HepG2 (cell line): ENCODE results near the gene FAM89B. TPM values are rescaled to one million over a fixed set of nuclear protein-coding genes. Genes with fewer than 3 reads are reported as not detected.
A peak's percentile ranks its signal among the peaks of the same experiment; 100 is the strongest.

Experiments used
- ATAC-seq: fragments of 200-7000 bp; cut with Tn5 transposase; 3 replicates; pipeline ENCODE4 v1.9.1; 2020; ENCODE audit warnings: mild to moderate bottlenecking, moderate library complexity
- BruUV-seq: library from RNA; stranded (reverse); fragments of 400-500 nt; replicated peaks from 2 replicates; lab custom pipeline; 2021; lab: Mats Ljungman, UMichigan
- CTCF ChIA-PET: fragments of 300-600 bp; formaldehyde crosslinking; extraction: SDS; loops from one replicate; lab custom pipeline; 2021; ENCODE audit warnings: low total read pairs, inconsistent platforms, low intra/inter-chr PET ratio; lab: Yijun Ruan, JAX
- POLR2A ChIA-PET: fragments of 350-600 bp; sonication (Branson Sonifier 250); formaldehyde crosslinking; loops from one replicate; lab custom pipeline; 2020; ENCODE audit warnings: antibody characterized with exemption, inconsistent platforms; lab: Yijun Ruan, JAX
- DNase-seq: peaks from one replicate; pipeline ENCODE4 v3.0.0-alpha.2; 2015; ENCODE audit warnings: low spot score
- FAIRE-seq: peaks from 3 replicates; lab custom pipeline; 2011; peaks lifted over from hg19 to GRCh38; lab: Jason Lieb, UNC
- H2AFZ ChIP-seq: one replicate; pipeline ENCODE4 v1.6.1; 2011; ENCODE audit warnings: low read length, inconsistent platforms
- H3K27ac ChIP-seq: fragments of 300-600 bp; 3 replicates; pipeline ENCODE4 v1.8.0; 2011; ENCODE audit warnings: mixed run types, mild to moderate bottlenecking, mixed read lengths, low read length, inconsistent platforms; ENCODE audit not compliant: insufficient read depth; ENCODE audit errors: extremely low read length
- H3K27me3 ChIP-seq, 2 experiments: fragments of 200-600 bp in 1 of 2; 2 replicates in 1 of 2; 3 replicates in 1 of 2; pipeline versions ENCODE4 v1.6.0 to v1.8.0; 2011; ENCODE audit warnings: low read length in 2 of 2, mild to moderate bottlenecking in 2 of 2, moderate library complexity in 2 of 2, inconsistent platforms in 1 of 2; ENCODE audit not compliant: insufficient read depth in 2 of 2, control insufficient read depth in 1 of 2
- H3K36me3 ChIP-seq, 2 experiments: fragments of 200-600 bp in 1 of 2; replicated peaks in 1 of 2; 2 replicates in 1 of 2; 3 replicates in 1 of 2; pipeline versions ENCODE4 v1.5.1 to v1.8.0; 2011; ENCODE audit warnings: low read length in 2 of 2, inconsistent platforms in 1 of 2; ENCODE audit not compliant: insufficient read depth in 2 of 2, control insufficient read depth in 1 of 2
- H3K4me1 ChIP-seq: 2 replicates; pipeline ENCODE4 v1.5.1; 2012; ENCODE audit warnings: low read length, inconsistent platforms; ENCODE audit not compliant: insufficient read depth
- H3K4me2 ChIP-seq: 2 replicates; pipeline ENCODE4 v1.6.0; 2011; ENCODE audit warnings: low read depth, low read length, inconsistent platforms
- H3K4me3 ChIP-seq, 3 experiments: fragments of 200-600 bp in 1 of 3; sonication (generic), shearing (Covaris generic) in 1 of 3; replicated peaks in 1 of 3; 2 replicates each; pipeline ENCODE4 v1.5.1; 2011 to 2016; ENCODE audit warnings: low read length in 3 of 3, inconsistent platforms in 2 of 3, low read depth in 2 of 3, mild to moderate bottlenecking in 2 of 3, control low read depth in 1 of 3, mixed read lengths in 1 of 3; ENCODE audit not compliant: insufficient read depth in 1 of 3
- H3K79me2 ChIP-seq: one replicate; pipeline ENCODE4 v1.6.1; 2011; ENCODE audit warnings: low read length, inconsistent platforms; ENCODE audit not compliant: insufficient read depth
- H3K9ac ChIP-seq: 2 replicates; pipeline ENCODE4 v1.6.0; 2011; ENCODE audit warnings: mild to moderate bottlenecking, low read depth, low read length, inconsistent platforms; ENCODE audit not compliant: insufficient read depth
- H3K9me3 ChIP-seq: 2 replicates; pipeline ENCODE4 v1.5.1; 2012; ENCODE audit warnings: mild to moderate bottlenecking, low read length
- H4K20me1 ChIP-seq: 2 replicates; pipeline ENCODE4 v1.6.0; 2011; ENCODE audit warnings: inconsistent platforms, mild to moderate bottlenecking, low read length, moderate library complexity; ENCODE audit not compliant: insufficient read depth
- AGO2 ChIP-seq: fragments of 200-400 bp; formaldehyde crosslinking; optimal IDR thresholded peaks from 2 replicates; pipeline ENCODE3; 2017; ENCODE audit warnings: mild to moderate bottlenecking, low read depth, low read length, moderate library complexity
- CREBL2 ChIP-seq: sonication (generic); formaldehyde crosslinking; IDR thresholded peaks from 2 replicates; pipeline ENCODE4 v1.8.1; 2023; ENCODE audit warnings: missing genetic modification reagents, mild to moderate bottlenecking, borderline replicate concordance
- POLR2A ChIP-seq, 2 experiments: IDR thresholded peaks; 2 replicates each; pipeline ENCODE4 v1.6.1; 2011; ENCODE audit warnings: low read depth in 2 of 2, low read length in 2 of 2, mild to moderate bottlenecking in 1 of 2, moderate library complexity in 1 of 2; ENCODE audit not compliant: insufficient read depth in 1 of 2
- RBFOX2 ChIP-seq: fragments of 200-400 bp; formaldehyde crosslinking; IDR thresholded peaks from 2 replicates; pipeline ENCODE4 v1.6.1; 2017; ENCODE audit warnings: low read depth, mild to moderate bottlenecking, low read length
- RELA ChIP-seq: sonication (generic); formaldehyde crosslinking; IDR thresholded peaks from 2 replicates; pipeline ENCODE4 v1.4.0; 2020; ENCODE audit warnings: missing genetic modification reagents
- RERE ChIP-seq: IDR thresholded peaks from 2 replicates; pipeline ENCODE4 v1.6.1; 2016; ENCODE audit warnings: low read depth, missing genetic modification reagents, missing compliant biosample characterization
- ZBED4 ChIP-seq: sonication (generic); formaldehyde crosslinking; IDR thresholded peaks from 2 replicates; pipeline ENCODE4 v1.4.0; 2020; ENCODE audit warnings: missing genetic modification reagents, borderline replicate concordance
- WGBS: methylation state at CpG from one replicate; pipeline ENCODE4 v1.1.6; 2017; ENCODE audit warnings: low lambda C conversion rate; 5-methylcytosine and 5-hydroxymethylcytosine counted together
- in situ Hi-C: cut with HindIII; loops from 2 replicates; pipeline ENCODE4 v1.10.0; 2017; ENCODE audit warnings: low pct_unique_long_range_greater_than_20kb; ENCODE audit not compliant: extremely low pct_ligation_motif_present
- intact Hi-C: fragments of 100-400 bp; cut with micrococcal nuclease; formaldehyde crosslinking; loops from one replicate; pipeline ENCODE4 v1.10.0; 2022; ENCODE audit not compliant: unreplicated experiment
- polyA plus RNA-seq, 8 experiments: library from polyadenylated mRNA; depleted of rRNA in 3 of 8; stranded (reverse) in 7 of 8; unstranded in 1 of 8; fragments of >200 nt; fragmentation: Illumina TruSeq in 4 of 8; extraction: Trizol in 4 of 8; gene quantifications; 2 replicates each; pipeline versions ENCODE4 v1.2.1 to v1.2.3, GENCODE V29; 2011 to 2016; ENCODE audit warnings: low read depth in 4 of 8, missing spikeins in 1 of 8, mixed read lengths in 1 of 8; ENCODE audit not compliant: insufficient read depth in 1 of 8
- total RNA-seq, 5 experiments: library from RNA; depleted of rRNA; stranded (reverse); fragments of >200 nt; fragmentation: Illumina TruSeq; extraction: Trizol; gene quantifications; 2 replicates each; pipeline ENCODE4 v1.2.3, GENCODE V29; 2016; ENCODE audit warnings: low read depth in 1 of 5

The FAM89B gene
- total and polyA plus RNA-seq, 2 of the 13 experiments (the other 11 are each of a cell fraction or from before 2014, with no cell fraction given), result 5.7 to 8.0 TPM

GRCh38 chr11:65618763-65619162, 46.4 kb downstream of the FAM89B start (continued):
- TF ChIP-seq RERE (CRISPR knock-in tag), result no peak
- no peak for TF ChIP-seq CREBL2
- TF ChIP-seq RELA (CRISPR knock-in tag), result no peak

GRCh38 chr11:65619281-65619928, 47.1 kb downstream of the FAM89B start:
- in situ Hi-C loops, result no loop called here
- no peak for ATAC-seq
- CTCF ChIA-PET, result no interaction called here
- FAIRE-seq, result no peak
- peaks cover 20% of the 10 kb centered on the region for H3K4me1 ChIP-seq
- H2AFZ ChIP-seq, result no peak overlapping the region
- 98% methylated on average over 17 of the region's 29 CpGs for WGBS
- H3K27me3 ChIP-seq, result no peaks in the 10 kb centered on the region; a peak in 1 of 5 replicates
- H3K27ac ChIP-seq, result no peak overlapping the region
- no peak overlapping the region for H3K4me2 ChIP-seq
- DNase-seq, result no peak
- peaks cover 22% of the 10 kb centered on the region for H3K79me2 ChIP-seq
- H3K4me3 ChIP-seq, result no peak overlapping the region
- intact Hi-C loops, result no loop called here
- peaks cover 23 to 59% of the 10 kb centered on the region in 2 experiments; a peak in 4 of 5 replicates for H3K36me3 ChIP-seq
- H3K9me3 ChIP-seq, result no peaks in the 10 kb centered on the region
- BruUV-seq, result no TSS peak
- 0 out of 2 replicates have a peak, but pooled peaks cover 3% of the 10 kb centered on the region for H4K20me1 ChIP-seq
- H3K9ac ChIP-seq, result no peak overlapping the region
- POLR2A ChIA-PET, result interaction anchor here (0.9 to 2.0 kb wide), 3 partner anchors 14 to 34 kb away, joined by 3 to 12 read pairs (median 4); partner anchors contain the start of gene SIPA1
- TF ChIP-seq AGO2 (peak; percentile 71), POLR2A (IDR thresholded peaks at IDR 0.05; ENCODE audit: insufficient read depth in 1 of 2, low read depth in 2 of 2, low read length in 2 of 2) (0 out of 4 replicates have a peak, but pooled peaks of 1 of the 2 experiments have one; percentile 1), ZBED4 (CRISPR knock-in tag) (no peak), RBFOX2 (peak; percentile 60; the same call in 1 of the 2 replicates)
